GM19023 (cell line): Measurements from ENCODE around the gene VGF.
"Not testable (repeated sequence)": the region's sequence is repeated elsewhere in the genome, so short reads cannot be mapped to it uniquely, and the experiment has no call there.

Experiments
- ATAC-seq: cut with Tn5 transposase; IDR thresholded peaks from one replicate; pipeline ENCODE4 v1.9.1; 2021; ENCODE audit warnings: mild to moderate bottlenecking, moderate library complexity; ENCODE audit not compliant: unreplicated experiment

The VGF gene

DNA sequence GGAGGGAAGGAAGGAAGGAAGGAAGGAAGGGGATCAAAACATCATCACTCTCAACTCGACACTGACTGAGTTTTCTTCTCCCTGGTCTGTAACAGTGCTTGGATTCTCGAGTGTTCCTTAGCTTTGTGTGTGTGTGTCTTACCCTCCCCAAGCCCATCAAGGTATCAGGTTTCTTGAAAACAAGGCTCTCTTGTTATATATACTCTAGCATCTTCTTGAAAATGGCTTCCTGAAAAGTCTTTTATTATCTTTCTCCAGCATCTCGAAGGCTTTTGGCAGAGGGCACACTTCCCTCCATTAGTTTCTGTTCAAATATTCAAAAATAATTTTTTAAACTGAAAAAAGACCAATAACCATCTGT is 25.1 kb downstream of the VGF start:
- ATAC-seq: no peak

GRCh38 chr7:101138213-101138870 is 27.0 kb downstream of the VGF start:
- no peak for ATAC-seq

DNA sequence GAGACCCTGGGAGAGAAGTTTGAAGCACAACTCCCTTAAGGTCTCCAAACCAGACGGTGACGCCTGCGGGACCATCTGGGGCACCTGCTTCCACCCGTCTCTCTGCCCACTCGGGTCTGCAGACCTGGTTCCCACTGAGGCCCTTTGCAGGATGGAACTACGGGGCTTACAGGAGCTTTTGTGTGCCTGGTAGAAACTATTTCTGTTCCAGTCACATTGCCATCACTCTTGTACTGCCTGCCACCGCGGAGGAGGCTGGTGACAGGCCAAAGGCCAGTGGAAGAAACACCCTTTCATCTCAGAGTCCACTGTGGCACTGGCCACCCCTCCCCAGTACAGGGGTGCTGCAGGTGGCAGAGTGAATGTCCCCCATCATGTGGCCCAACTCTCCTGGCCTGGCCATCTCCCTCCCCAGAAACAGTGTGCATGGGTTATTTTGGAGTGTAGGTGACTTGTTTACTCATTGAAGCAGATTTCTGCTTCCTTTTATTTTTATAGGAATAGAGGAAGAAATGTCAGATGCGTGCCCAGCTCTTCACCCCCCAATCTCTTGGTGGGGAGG is 27.6 kb downstream of the VGF start:
- no peak for ATAC-seq

DNA sequence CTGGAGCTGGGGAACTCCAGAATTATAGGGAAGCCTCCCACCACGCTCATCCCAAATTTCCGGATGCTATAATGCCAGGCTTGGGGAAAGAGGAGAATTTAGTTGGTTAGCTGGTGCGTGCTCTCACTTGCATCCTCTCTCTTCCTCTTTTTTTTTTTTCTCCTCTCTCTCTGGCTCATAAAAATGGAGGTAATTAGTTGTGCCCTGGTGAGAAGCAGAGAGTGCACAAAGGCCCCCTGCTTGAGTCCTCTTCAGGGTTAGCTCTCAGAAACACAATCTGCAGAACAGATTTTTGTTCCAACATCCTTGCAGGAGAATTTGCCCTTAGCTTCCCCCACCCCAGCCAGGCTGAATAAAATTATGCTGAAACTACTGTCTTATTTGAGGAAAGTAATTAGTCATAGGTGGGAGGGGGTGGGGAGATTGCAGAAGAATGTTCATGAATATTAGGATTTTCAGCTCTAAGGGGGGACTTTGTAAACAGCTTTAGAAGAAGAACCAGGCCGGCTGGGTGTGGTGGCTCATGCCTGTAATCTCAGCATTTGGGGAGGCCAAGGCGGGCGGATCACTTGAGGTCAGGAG is 30.9 kb downstream of the VGF start:
- no peak for ATAC-seq

- ATAC-seq: no peak
These were observed 31.6 kb downstream of the VGF start for GRCh38 chr7:101133621-101134398.

DNA sequence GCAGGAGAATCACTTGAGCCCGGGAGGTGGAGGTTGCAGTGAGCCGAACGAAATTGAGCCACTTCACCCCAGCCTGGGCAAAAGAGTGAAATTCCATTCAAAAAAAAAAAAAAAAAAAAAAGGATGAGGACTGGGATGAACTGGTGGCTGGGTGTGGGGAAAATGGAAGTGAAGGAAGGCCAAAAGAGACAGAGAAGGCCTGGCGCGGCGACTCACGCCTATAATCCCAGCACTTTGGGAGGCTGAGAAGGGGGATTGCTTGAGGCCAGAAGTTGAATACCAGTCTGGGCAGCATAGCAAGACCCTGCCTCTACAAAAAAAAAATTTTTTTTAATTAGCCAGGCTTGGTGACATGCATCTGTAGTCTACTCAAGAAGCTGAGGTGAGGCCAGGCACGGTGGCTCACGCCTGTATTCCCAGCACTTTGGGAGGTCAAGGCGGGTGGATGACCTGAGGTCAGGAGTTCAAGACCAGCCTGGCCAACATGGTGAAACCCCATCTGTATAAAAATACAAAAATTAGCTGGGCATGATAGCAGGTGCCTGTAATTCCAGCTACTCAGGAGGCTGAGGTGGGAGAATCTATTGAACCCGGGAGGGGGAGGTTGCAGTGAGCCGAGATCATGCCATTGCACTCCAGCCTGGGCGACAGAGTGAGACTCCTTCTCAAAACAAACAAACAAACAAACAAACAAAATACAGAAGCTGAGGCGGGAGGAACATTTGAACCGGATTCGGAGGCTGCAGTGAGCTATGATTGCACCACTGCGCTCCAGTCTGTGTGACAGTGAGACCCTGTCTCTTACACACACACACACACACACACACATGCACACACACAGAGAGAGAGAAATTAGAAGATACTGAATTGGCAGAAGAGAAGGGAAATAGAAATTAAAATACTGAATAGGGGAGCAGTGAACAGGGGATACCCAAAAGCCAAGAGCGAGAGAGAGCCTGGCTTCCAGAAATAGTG is 32.5 kb downstream of the VGF start:
- not testable (repeated sequence) for ATAC-seq

- no peak for ATAC-seq
These were observed 35.7 kb downstream of the VGF start for GRCh38 chr7:101129603-101130117.

- ATAC-seq: no peak
These were observed 37.1 kb downstream of the VGF start for GRCh38 chr7:101128040-101128834.

DNA sequence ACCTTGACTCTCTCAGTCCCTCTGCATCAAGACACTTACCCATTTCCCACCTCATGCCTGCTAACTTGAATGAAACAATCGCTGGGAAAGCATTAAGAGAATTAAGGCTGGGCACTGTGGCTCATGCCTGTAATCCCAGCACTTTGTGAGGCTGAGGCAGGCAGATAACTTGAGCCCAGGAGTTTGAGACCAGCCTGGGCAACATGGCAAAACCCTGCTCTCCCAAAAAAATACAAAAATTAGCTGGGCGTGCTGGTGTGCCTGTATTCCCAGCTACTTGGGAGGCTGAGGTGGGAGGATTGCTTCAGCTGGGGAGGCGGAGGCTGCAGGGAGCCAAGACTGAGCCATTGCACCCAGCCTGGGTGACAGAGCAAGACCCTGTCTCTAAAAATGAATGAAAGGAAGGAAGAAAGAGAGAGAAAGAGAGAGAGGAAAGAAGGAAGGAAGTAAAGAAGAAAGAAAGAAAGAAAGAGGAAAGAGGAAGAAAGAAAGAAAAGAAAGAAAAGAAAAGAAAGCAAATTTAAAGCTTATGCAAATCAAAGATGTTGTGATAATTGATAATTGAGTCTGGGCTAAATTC is 37.8 kb downstream of the VGF start:
- ATAC-seq: no peak

DNA sequence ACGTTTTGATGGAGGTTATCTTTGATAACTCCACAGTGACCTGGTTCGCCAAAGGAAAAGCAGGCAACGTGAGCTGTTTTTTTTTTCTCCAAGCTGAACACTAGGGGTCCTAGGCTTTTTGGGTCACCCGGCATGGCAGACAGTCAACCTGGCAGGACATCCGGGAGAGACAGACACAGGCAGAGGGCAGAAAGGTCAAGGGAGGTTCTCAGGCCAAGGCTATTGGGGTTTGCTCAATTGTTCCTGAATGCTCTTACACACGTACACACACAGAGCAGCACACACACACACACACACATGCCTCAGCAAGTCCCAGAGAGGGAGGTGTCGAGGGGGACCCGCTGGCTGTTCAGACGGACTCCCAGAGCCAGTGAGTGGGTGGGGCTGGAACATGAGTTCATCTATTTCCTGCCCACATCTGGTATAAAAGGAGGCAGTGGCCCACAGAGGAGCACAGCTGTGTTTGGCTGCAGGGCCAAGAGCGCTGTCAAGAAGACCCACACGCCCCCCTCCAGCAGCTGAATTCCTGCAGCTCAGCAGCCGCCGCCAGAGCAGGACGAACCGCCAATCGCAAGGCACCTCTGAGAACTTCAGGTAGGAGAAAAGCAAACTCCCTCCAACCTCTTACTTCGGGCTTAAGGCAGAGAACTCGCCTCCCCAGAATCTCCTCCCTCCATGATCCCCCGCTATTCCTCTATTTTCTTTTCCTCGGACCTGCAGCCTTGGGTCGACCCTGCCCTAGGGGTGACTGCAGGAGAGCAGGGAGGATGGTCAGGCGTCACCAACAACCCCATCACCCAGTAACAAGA is 38.5 kb downstream of the VGF start, which contains the start of gene SERPINE1:
TSS of gene SERPINE1 (plus strand) at position 454 of the 809 bp plus-strand sequence. CDS start 1,290 bp downstream, outside the sequence.
- peak; percentile 51 for ATAC-seq

- peak; percentile 26 for ATAC-seq
These were observed 39.2 kb downstream of the VGF start for GRCh38 chr7:101125989-101126650.

GRCh38 chr7:101124376-101125056 is 40.9 kb downstream of the VGF start:
- no peak for ATAC-seq

- ATAC-seq: no peak
These were observed 41.7 kb downstream of the VGF start for GRCh38 chr7:101123703-101124068.

DNA sequence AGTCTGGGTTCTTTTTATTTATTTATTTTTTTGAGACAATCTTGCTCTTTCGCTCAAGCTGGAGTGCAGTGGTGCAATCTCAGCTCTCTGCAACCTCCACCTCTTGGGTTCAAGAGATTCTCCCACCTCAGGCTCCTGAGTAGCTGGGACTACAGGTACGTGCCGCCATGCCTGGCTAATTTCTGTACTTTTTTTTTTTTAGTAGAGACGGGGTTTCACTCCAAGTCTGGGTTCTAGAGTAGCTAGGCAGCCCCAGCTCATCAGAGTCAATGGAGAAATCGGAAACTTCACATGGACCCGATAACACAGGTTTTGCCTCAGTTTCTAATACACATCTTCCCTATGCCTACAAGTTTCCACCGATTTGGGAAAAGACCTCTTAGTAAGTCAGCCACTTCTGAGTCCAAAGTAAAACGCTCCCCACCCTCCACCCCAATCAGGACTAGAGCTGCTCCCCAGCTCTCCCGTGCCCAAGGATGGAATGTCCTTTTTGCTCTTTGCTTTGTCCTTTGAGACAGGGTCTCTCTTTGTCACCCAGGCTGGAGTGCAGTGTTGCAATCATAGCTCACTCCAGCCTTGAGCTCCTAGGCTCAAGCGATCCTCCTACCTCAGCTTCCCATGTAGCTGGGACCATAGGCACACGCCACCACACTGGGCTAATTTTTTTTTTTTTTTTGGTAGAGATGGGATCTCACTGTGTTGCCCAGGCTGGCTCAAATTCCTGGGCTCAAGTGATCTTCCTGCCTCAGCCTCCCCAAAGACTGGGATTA is 42.3 kb downstream of the VGF start:
- ATAC-seq: no peak

- no peak for ATAC-seq
These were observed 43.1 kb downstream of the VGF start for GRCh38 chr7:101121991-101122932.

DNA sequence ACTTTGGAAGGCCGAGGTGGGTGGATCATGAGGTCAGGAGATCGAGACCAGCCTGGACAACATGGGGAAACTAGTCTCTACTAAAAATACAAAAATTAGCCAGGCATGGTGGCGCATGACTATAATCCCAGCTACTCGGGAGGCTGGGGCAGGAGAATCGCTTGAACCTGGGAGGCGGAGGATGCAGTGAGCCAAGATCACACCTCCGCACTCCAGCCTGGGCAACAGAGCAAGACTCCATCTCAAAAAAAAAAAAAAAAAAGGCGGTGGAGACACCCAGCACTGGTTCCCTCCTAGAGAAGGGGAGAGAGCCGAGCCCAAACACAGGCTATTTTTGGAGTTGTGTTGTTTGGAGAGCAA is 43.8 kb downstream of the VGF start:
- ATAC-seq: not testable (repeated sequence)
